DND-41 (cell line): ENCODE results near the gene CCR6.

Experiments
- EZH2 ChIP-seq: IDR thresholded peaks from 3 replicates; pipeline ENCODE4 v1.6.1; 2012; ENCODE audit warnings: borderline replicate concordance, low read depth, mild to moderate bottlenecking, moderate library complexity, low read length, inconsistent platforms; ENCODE audit not compliant: severe bottlenecking
- TF ChIP-seq, protein P1 (sequence below): IDR thresholded peaks from 2 replicates; pipeline ENCODE4 v1.5.1; 2012; ENCODE audit warnings: borderline replicate concordance, low read length, moderate library complexity, mild to moderate bottlenecking; ENCODE audit not compliant: poor library complexity, severe bottlenecking; ENCODE audit errors: extremely low read depth

DNA sequence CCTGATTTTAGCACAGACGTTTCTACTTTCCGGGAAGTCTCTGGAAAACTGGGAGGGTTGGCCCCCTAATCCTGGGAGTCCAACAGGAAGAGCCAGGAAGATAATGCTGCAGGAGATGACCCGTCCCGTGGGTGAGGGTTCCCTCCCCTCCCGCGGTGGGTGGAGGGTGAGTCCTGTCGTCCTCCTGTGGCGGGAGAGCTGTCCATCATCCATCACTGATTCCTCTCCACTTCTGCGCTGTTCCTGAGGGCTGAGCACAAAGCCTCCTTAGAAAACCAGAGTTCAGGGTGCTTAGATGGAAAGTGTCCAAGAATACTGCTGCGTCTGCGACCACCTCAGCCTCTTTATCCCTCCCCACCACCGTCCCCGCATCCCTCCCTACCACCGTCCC is 6.1 kb upstream of the CCR6 start:
- no peak for TF ChIP-seq EZH2
- TF ChIP-seq, protein P1, sequence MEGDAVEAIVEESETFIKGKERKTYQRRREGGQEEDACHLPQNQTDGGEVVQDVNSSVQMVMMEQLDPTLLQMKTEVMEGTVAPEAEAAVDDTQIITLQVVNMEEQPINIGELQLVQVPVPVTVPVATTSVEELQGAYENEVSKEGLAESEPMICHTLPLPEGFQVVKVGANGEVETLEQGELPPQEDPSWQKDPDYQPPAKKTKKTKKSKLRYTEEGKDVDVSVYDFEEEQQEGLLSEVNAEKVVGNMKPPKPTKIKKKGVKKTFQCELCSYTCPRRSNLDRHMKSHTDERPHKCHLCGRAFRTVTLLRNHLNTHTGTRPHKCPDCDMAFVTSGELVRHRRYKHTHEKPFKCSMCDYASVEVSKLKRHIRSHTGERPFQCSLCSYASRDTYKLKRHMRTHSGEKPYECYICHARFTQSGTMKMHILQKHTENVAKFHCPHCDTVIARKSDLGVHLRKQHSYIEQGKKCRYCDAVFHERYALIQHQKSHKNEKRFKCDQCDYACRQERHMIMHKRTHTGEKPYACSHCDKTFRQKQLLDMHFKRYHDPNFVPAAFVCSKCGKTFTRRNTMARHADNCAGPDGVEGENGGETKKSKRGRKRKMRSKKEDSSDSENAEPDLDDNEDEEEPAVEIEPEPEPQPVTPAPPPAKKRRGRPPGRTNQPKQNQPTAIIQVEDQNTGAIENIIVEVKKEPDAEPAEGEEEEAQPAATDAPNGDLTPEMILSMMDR = no peak
